ENCODE data around the gene KCTD20.

DNA sequence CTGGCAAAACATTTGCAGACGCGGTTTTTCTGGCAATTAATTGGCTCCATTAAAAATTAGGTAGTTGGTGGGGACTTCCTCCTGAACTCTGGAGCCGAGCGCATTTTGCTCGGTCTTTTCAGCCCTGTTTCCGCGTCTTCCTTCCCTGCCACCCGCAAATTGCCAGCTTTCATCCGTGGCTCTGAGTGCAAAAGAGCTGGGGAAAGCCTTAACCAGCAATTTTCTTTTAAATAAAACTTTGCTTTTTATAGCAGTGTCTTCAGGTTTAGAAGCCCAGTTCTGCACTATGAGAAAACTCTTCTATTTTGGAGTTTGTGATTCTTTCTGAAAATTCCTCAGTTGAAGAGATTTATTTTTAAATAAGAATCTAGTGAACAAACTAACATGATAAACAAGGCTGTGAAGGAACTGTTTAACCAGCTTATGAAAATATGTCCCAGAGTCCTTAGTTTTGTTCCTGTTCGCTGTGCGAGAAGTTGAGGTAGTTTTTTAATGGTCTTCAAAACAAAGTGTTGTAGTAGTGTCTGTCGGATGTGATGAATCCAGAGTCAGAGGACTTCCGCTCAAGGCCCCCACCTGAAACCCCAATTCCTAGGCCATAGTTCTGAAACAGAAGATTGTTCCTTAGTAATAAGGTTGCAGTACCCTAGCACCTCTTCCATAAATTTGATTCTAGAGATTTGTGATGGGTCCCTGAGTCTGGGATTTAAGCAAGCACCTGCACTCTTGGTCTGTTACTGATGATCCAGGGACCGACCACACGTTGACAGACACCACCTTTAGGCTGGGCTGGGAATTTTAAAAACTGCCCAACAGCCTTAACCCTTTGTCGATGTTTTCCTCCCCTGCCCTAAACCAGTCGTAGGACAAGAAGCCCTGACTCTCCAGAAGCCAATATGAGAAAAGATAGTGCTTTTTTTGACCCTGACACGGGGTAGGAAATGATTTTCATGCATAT is 950 bp downstream of the KCTD20 start:
- TF ChIP-seq EZH2phosphoT487 (IDR thresholded peaks at IDR 0.05; ENCODE audit: low read length) (no peak), EZH2 (optimal IDR thresholded peaks at IDR 0.05; ENCODE audit: low read depth, low read length) (no peak)
- TF ChIP-seq, protein P1, sequence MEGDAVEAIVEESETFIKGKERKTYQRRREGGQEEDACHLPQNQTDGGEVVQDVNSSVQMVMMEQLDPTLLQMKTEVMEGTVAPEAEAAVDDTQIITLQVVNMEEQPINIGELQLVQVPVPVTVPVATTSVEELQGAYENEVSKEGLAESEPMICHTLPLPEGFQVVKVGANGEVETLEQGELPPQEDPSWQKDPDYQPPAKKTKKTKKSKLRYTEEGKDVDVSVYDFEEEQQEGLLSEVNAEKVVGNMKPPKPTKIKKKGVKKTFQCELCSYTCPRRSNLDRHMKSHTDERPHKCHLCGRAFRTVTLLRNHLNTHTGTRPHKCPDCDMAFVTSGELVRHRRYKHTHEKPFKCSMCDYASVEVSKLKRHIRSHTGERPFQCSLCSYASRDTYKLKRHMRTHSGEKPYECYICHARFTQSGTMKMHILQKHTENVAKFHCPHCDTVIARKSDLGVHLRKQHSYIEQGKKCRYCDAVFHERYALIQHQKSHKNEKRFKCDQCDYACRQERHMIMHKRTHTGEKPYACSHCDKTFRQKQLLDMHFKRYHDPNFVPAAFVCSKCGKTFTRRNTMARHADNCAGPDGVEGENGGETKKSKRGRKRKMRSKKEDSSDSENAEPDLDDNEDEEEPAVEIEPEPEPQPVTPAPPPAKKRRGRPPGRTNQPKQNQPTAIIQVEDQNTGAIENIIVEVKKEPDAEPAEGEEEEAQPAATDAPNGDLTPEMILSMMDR (IDR thresholded peaks at IDR 0.05; ENCODE audit: low read length), result peak; percentile 37

All from MM.1S (cell line).